Panc1 (cell line): Measurements from ENCODE around the gene PSMA5.

Source experiments
- CTCF ChIP-seq: fragments of 450-650 bp; IDR thresholded peaks from 2 replicates; pipeline ENCODE4 v1.5.1; 2017; ENCODE audit warnings: mild to moderate bottlenecking
- POLR2AphosphoS5 ChIP-seq: IDR thresholded peaks from 2 replicates; pipeline ENCODE4 v1.6.1; 2012; ENCODE audit warnings: mild to moderate bottlenecking, low read depth, low read length, moderate library complexity
- REST ChIP-seq, 2 experiments: IDR thresholded peaks; 2 replicates each; pipeline ENCODE4 v1.6.1; 2011 to 2012; ENCODE audit warnings: low read depth in 2 of 2, control low read depth in 1 of 2, low read length in 1 of 2, mild to moderate bottlenecking in 1 of 2, moderate library complexity in 1 of 2; ENCODE audit not compliant: insufficient read depth in 1 of 2
- TCF7L2 ChIP-seq: IDR thresholded peaks from 2 replicates; pipeline ENCODE4 v1.6.1; 2011; ENCODE audit warnings: mild to moderate bottlenecking, low read depth, low read length, inconsistent platforms

GRCh38 chr1:109388884-109389637 lies 37.2 kb downstream of the PSMA5 start:
- no peak for TF ChIP-seq CTCF
- no peak for TF ChIP-seq POLR2AphosphoS5
- no peak for TF ChIP-seq REST (IDR thresholded peaks at IDR 0.05; ENCODE audit: insufficient read depth in 1 of 2, low read depth in 2 of 2, low read length in 1 of 2)
- no peak for TF ChIP-seq TCF7L2
